ENCODE data around the gene GAREM2. TPM values are rescaled to one million over a fixed set of nuclear protein-coding genes. Genes with fewer than 3 reads are reported as not detected.
A peak's percentile ranks its signal among the peaks of the same experiment; 100 is the strongest.

GAREM2 gene
- polyA plus RNA-seq, 1 of the 3 experiments (the other 2 are of a cell fraction): 3.7 TPM

DNA sequence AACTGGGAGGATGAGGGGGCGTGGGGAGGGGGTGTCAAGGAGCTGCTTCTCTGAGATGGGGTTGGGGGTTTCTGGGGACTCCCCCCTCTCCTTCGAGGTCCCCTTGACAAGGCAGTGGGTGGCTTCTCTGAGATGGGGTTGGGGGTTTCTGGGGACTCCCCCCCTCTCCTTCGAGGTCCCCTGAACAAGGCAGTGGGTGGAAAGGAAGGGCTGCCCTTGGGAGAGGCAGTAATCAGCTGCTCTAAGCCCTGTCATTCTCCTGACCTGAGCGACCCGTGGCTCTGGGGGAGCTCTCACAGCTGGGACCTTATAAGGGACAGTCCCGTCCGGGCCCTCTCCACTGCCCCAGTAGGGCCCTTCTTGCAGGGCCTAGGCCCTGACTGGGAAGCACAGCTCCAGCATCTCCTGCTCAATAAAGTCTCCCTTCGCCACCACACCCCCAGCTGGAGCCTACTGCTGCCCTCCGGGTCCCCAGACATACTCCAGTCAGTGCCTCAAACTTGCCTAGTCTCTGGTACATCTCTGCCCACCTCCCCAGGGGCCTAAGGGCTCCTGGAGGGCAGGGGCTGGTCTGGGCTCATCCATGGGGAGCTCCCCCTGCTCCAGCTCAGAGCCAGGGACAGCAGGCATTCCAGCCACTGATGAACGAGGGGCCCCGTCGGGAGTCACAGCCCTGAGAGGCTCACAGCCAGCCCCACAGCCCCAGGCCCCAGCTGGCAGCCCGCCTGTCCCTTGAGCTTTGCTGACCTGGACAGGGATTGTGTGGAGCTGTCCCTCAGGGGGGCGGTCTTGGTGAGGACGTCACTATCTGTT, 2.8 kb downstream of the GAREM2 start:
- Histone ChIP-seq H3F3A (replicated peaks; ENCODE audit: insufficient read depth) (no peaks in the 10 kb centered on the region), H3K36me3 (replicated peaks in 1 of 2; ENCODE audit: control insufficient read depth in 1 of 2, insufficient read depth in 2 of 2, low read length in 1 of 2) (no peaks in the 10 kb centered on the region), H3K9ac (no peak overlapping the region), H3K4me1 (ENCODE audit: control insufficient read depth in 1 of 2, insufficient read depth in 2 of 2, low read depth in 1 of 2, low read length in 1 of 2) (peaks cover 0 to 19% of the 10 kb centered on the region in 2 experiments; a peak in 1 of 4 replicates), H4K20me1 (ENCODE audit: insufficient read depth) (no peaks in the 10 kb centered on the region), H3K4me3 (ENCODE audit: low read depth in 2 of 2, low read length in 1 of 2) (no peak overlapping the region), H3K27me3 (ENCODE audit: insufficient read depth) (no peaks in the 10 kb centered on the region), H3K27ac (ENCODE audit: low read depth in 2 of 2, low read length in 1 of 2) (no peak overlapping the region), H3K9me3 (no peaks in the 10 kb centered on the region), H3K4me2 (no peak overlapping the region), H2AFZ (ENCODE audit: low read depth) (no peak overlapping the region), H3K79me2 (ENCODE audit: insufficient read depth) (no peaks in the 10 kb centered on the region), H3K9me2 (no peaks in the 10 kb centered on the region)
- ChIA-PET CTCF (interaction anchor here (0.6 to 2.2 kb wide), 8 partner anchors 30 to 402 kb away, joined by 3 to 6 read pairs (median 3); no protein-coding TSS in a partner anchor), POLR2A (interaction anchor here (0.6 to 0.7 kb wide), 2 partner anchors 14 to 26 kb away, joined by 3 read pairs; no protein-coding TSS in a partner anchor)
- TF ChIP-seq GATA2 (CRISPR knock-in tag; IDR thresholded peaks at IDR 0.05) (no peak), JUND (IDR thresholded peaks at IDR 0.05) (no peak), MXI1 (IDR thresholded peaks at IDR 0.05; ENCODE audit: low read depth, low read length) (no peak)
- TF ChIP-seq, protein P1, sequence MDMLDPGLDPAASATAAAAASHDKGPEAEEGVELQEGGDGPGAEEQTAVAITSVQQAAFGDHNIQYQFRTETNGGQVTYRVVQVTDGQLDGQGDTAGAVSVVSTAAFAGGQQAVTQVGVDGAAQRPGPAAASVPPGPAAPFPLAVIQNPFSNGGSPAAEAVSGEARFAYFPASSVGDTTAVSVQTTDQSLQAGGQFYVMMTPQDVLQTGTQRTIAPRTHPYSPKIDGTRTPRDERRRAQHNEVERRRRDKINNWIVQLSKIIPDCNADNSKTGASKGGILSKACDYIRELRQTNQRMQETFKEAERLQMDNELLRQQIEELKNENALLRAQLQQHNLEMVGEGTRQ (IDR thresholded peaks at IDR 0.05; ENCODE audit: borderline replicate concordance, low read depth, low read length): no peak
- peak; percentile 40 for DNase-seq
- 79% methylated on average over 13 of the region's 15 CpGs for WGBS (ENCODE audit: low lambda C conversion rate)

DNA sequence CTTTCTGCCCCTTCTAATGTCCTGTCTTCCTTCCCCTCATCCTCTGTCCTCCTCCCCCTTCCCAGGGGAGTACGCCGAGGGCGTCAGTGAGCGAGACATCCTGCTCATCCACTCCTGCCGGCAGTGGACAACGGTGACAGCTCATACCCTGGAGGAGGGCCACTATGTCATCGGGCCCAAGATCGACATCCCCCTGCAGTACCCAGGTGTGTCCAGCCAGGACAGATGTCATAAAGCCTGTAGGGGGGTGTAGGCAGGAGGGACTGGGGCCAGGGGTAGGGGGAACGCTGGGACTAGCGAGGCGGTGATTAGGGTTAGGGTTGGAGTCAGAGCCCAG, 3.4 kb downstream of the GAREM2 start:
- Histone ChIP-seq H4K20me1 (ENCODE audit: insufficient read depth) (no peaks in the 10 kb centered on the region), H3K9ac (no peak overlapping the region), H3K9me3 (no peaks in the 10 kb centered on the region), H3K79me2 (ENCODE audit: insufficient read depth) (no peaks in the 10 kb centered on the region), H3K9me2 (no peaks in the 10 kb centered on the region), H3K36me3 (replicated peaks in 1 of 2; ENCODE audit: control insufficient read depth in 1 of 2, insufficient read depth in 2 of 2, low read length in 1 of 2) (no peaks in the 10 kb centered on the region), H3K4me1 (ENCODE audit: control insufficient read depth in 1 of 2, insufficient read depth in 2 of 2, low read depth in 1 of 2, low read length in 1 of 2) (peaks cover 0 to 19% of the 10 kb centered on the region in 2 experiments; a peak in 1 of 4 replicates), H2AFZ (ENCODE audit: low read depth) (no peak overlapping the region), H3K4me2 (no peak overlapping the region), H3K4me3 (ENCODE audit: low read depth in 2 of 2, low read length in 1 of 2) (no peak overlapping the region), H3K27ac (ENCODE audit: low read depth in 2 of 2, low read length in 1 of 2) (no peak overlapping the region), H3K27me3 (ENCODE audit: insufficient read depth) (no peaks in the 10 kb centered on the region), H3F3A (replicated peaks; ENCODE audit: insufficient read depth) (no peaks in the 10 kb centered on the region)
- WGBS (ENCODE audit: low lambda C conversion rate): 90% methylated on average over 11 of the region's 11 CpGs
- ChIA-PET POLR2A (interaction anchor here (0.6 kb wide), 1 partner anchor 25 kb away, joined by 3 read pairs; no protein-coding TSS in a partner anchor), CTCF (interaction anchor here (0.6 to 2.2 kb wide), 6 partner anchors 31 to 219 kb away, joined by 3 to 6 read pairs (median 4); no protein-coding TSS in a partner anchor)
- DNase-seq: peak; percentile 39
- TF ChIP-seq FOXM1 (IDR thresholded peaks at IDR 0.05; ENCODE audit: low read depth) (no peak), RXRA (IDR thresholded peaks at IDR 0.05; ENCODE audit: borderline replicate concordance, low read depth) (no peak), RFX5 (IDR thresholded peaks at IDR 0.05; ENCODE audit: low read length) (no peak), CHD2 (IDR thresholded peaks at IDR 0.05; ENCODE audit: low read length, partially characterized antibody) (no peak), RAD21 (IDR thresholded peaks at IDR 0.05; ENCODE audit: low read length) (no peak), REST (IDR thresholded peaks at IDR 0.05; ENCODE audit: low read depth, low read length) (no peak), TAF1 (IDR thresholded peaks at IDR 0.05; ENCODE audit: borderline replicate concordance, low read depth, low read length) (no peak), MAX (IDR thresholded peaks at IDR 0.05; ENCODE audit: low read depth) (no peak), TCF12 (IDR thresholded peaks at IDR 0.05) (no peak), JUND (IDR thresholded peaks at IDR 0.05) (no peak), YY1 (IDR thresholded peaks at IDR 0.05; ENCODE audit: low read depth) (no peak), ELF1 (IDR thresholded peaks at IDR 0.05) (no peak)
- TF ChIP-seq, protein P2, sequence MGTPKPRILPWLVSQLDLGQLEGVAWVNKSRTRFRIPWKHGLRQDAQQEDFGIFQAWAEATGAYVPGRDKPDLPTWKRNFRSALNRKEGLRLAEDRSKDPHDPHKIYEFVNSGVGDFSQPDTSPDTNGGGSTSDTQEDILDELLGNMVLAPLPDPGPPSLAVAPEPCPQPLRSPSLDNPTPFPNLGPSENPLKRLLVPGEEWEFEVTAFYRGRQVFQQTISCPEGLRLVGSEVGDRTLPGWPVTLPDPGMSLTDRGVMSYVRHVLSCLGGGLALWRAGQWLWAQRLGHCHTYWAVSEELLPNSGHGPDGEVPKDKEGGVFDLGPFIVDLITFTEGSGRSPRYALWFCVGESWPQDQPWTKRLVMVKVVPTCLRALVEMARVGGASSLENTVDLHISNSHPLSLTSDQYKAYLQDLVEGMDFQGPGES (IDR thresholded peaks at IDR 0.05; ENCODE audit: low read depth, low read length): no peak
- TF ChIP-seq, protein P3, sequence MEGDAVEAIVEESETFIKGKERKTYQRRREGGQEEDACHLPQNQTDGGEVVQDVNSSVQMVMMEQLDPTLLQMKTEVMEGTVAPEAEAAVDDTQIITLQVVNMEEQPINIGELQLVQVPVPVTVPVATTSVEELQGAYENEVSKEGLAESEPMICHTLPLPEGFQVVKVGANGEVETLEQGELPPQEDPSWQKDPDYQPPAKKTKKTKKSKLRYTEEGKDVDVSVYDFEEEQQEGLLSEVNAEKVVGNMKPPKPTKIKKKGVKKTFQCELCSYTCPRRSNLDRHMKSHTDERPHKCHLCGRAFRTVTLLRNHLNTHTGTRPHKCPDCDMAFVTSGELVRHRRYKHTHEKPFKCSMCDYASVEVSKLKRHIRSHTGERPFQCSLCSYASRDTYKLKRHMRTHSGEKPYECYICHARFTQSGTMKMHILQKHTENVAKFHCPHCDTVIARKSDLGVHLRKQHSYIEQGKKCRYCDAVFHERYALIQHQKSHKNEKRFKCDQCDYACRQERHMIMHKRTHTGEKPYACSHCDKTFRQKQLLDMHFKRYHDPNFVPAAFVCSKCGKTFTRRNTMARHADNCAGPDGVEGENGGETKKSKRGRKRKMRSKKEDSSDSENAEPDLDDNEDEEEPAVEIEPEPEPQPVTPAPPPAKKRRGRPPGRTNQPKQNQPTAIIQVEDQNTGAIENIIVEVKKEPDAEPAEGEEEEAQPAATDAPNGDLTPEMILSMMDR (IDR thresholded peaks at IDR 0.05): no peak
- TF ChIP-seq, protein P4, sequence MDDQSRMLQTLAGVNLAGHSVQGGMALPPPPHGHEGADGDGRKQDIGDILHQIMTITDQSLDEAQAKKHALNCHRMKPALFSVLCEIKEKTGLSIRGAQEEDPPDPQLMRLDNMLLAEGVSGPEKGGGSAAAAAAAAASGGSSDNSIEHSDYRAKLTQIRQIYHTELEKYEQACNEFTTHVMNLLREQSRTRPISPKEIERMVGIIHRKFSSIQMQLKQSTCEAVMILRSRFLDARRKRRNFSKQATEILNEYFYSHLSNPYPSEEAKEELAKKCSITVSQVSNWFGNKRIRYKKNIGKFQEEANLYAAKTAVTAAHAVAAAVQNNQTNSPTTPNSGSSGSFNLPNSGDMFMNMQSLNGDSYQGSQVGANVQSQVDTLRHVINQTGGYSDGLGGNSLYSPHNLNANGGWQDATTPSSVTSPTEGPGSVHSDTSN (IDR thresholded peaks at IDR 0.05): no peak
